Kidney glomerular epithelial cell (primary cell): ENCODE results near the gene MAPK9.

Experiments
- DNase-seq: peaks from one replicate; lab custom pipeline; 2025; lab: John Stamatoyannopoulos, UW

MAPK9 gene

GRCh38 chr5:180291943-180292831 lies at the start of gene MAPK9:
TSS of gene MAPK9 (minus strand) at chr5:180292083. CDS start at chr5:180280561, 11,522 bp downstream.
- peak; percentile 52 for DNase-seq

- DNase-seq = no peak
These were observed 49.7 kb upstream of the MAPK9 start for GRCh38 chr5:180341595-180341994.

- no peak for DNase-seq
These were observed 49.0 kb upstream of the MAPK9 start for GRCh38 chr5:180340856-180341255.

GRCh38 chr5:180339583-180340183 lies 47.8 kb upstream of the MAPK9 start:
- DNase-seq = no peak

GRCh38 chr5:180338001-180338707 lies 46.3 kb upstream of the MAPK9 start:
- no peak for DNase-seq

- no peak for DNase-seq
These were observed 44.5 kb upstream of the MAPK9 start for GRCh38 chr5:180336234-180337020.

- DNase-seq = no peak
These were observed 43.8 kb upstream of the MAPK9 start for GRCh38 chr5:180335614-180336233.

GRCh38 chr5:180334751-180335613 lies 43.1 kb upstream of the MAPK9 start:
- DNase-seq = no peak

GRCh38 chr5:180334176-180334575 lies 42.3 kb upstream of the MAPK9 start:
- no peak for DNase-seq

GRCh38 chr5:180333661-180334060 lies 41.8 kb upstream of the MAPK9 start:
- peak; percentile 45 for DNase-seq

- DNase-seq = no peak
These were observed 41.0 kb upstream of the MAPK9 start for GRCh38 chr5:180332861-180333260.

- no peak for DNase-seq
These were observed 40.2 kb upstream of the MAPK9 start for GRCh38 chr5:180332051-180332517.

- DNase-seq = no peak
These were observed 39.7 kb upstream of the MAPK9 start for GRCh38 chr5:180331647-180331950.

GRCh38 chr5:180330810-180331646 lies 39.1 kb upstream of the MAPK9 start:
- DNase-seq = peak; percentile 72

- no peak for DNase-seq
These were observed 38.4 kb upstream of the MAPK9 start for GRCh38 chr5:180330270-180330648.

- DNase-seq = no peak
These were observed 37.9 kb upstream of the MAPK9 start for GRCh38 chr5:180329606-180330269.

GRCh38 chr5:180329138-180329435 lies 37.2 kb upstream of the MAPK9 start:
- no peak for DNase-seq

GRCh38 chr5:180328296-180329137 lies 36.6 kb upstream of the MAPK9 start:
- peak; percentile 50 for DNase-seq
